ENCODE data around the gene MYO3B. TPM values are rescaled to one million over a fixed set of nuclear protein-coding genes. Genes with fewer than 3 reads are reported as not detected.

Gene MYO3B
- total RNA-seq, 1 donor from 2014 or later = 0.22 TPM

DNA sequence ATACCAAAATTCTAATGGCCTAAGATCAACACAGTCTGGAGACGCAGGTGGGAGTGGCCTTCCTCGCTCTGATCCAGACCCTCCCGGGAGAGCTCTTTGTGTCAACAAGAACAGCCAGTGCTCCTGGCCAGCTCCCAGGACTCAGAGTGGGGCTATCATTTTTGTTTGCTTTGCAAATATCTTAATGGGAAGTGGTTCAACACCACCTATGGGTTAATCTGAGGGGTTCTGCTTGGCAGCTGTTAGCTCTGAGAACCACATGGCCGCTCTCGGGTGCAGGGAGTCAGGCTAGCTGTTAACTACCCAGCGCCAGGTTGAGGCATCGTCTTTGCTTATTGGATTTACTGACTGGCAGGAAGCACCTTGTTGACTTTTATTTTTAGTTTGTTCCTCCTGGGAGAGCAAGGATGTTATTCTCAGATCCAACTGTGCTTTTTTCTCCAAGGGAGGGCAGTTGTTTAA, 352.4 kb downstream of the MYO3B start:
- Mint-ChIP-seq H3K4me3 (ENCODE audit: unreplicated experiment) (peak overlapping the region; percentile 35), H3K27ac (ENCODE audit: unreplicated experiment) (peak overlapping the region; percentile 93)
- TF ChIP-seq, protein P1, sequence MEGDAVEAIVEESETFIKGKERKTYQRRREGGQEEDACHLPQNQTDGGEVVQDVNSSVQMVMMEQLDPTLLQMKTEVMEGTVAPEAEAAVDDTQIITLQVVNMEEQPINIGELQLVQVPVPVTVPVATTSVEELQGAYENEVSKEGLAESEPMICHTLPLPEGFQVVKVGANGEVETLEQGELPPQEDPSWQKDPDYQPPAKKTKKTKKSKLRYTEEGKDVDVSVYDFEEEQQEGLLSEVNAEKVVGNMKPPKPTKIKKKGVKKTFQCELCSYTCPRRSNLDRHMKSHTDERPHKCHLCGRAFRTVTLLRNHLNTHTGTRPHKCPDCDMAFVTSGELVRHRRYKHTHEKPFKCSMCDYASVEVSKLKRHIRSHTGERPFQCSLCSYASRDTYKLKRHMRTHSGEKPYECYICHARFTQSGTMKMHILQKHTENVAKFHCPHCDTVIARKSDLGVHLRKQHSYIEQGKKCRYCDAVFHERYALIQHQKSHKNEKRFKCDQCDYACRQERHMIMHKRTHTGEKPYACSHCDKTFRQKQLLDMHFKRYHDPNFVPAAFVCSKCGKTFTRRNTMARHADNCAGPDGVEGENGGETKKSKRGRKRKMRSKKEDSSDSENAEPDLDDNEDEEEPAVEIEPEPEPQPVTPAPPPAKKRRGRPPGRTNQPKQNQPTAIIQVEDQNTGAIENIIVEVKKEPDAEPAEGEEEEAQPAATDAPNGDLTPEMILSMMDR (IDR thresholded peaks at IDR 0.05; ENCODE audit: partially characterized antibody, unreplicated experiment) = no peak

DNA sequence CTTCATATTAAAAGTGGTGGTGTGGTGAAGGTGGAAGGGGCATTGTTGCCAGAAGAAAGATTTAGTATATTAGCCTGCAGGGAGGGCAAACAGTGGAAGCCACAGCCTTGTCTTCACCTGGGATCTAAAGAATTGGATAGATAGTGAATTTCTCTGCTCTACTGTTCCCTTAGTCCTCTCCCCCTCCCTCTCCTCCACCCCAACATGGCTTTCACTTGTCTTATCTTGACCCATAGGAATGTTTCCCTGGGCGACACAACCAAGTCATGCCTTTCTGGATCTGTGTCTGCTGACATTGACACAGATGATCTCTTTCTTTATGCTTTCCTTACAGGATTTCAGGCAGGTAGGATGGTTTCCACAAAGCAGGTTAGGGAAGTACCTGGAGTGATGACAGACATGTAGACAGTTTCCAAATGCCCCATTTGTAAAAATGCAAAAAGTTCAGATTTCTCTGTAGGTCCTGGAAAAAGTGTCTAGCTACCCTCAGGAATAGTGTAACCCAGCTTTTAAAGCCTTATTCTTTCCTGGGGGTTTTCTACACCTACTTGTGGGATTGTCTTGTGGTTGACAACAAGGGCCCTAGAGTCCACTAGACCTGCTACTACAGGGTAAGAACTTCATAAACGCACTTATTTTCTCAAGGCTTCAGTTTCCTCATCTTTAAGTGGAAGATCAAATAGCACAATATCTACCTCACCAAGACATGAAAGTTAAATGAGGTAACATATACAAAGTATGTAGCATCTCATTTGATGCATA, 353.0 kb downstream of the MYO3B start:
- H3K27ac Mint-ChIP-seq (ENCODE audit: unreplicated experiment) = peak overlapping the region; percentile 93
- DNase-seq = no peak
- peaks cover 5% of the 10 kb centered on the region for H3K9me3 Mint-ChIP-seq (ENCODE audit: unreplicated experiment)
- H3K36me3 Mint-ChIP-seq (ENCODE audit: unreplicated experiment) = no peaks in the 10 kb centered on the region
- H3K4me1 Mint-ChIP-seq (ENCODE audit: low read depth, unreplicated experiment) = peaks cover 16% of the 10 kb centered on the region
- TF ChIP-seq, protein P1 (IDR thresholded peaks at IDR 0.05; ENCODE audit: partially characterized antibody, unreplicated experiment) = no peak
- peak overlapping the region; percentile 52 for H3K4me3 Mint-ChIP-seq (ENCODE audit: unreplicated experiment)
- peaks cover 2% of the 10 kb centered on the region for H3K27me3 Mint-ChIP-seq (ENCODE audit: unreplicated experiment)

More for the DNA sequence above, 352.4 kb downstream of the MYO3B start:
- H3K36me3 Mint-ChIP-seq (ENCODE audit: unreplicated experiment) = no peaks in the 10 kb centered on the region
- peaks cover 2% of the 10 kb centered on the region for H3K27me3 Mint-ChIP-seq (ENCODE audit: unreplicated experiment)
- peak; percentile 59 for DNase-seq
- H3K4me1 Mint-ChIP-seq (ENCODE audit: low read depth, unreplicated experiment) = peaks cover 12% of the 10 kb centered on the region
- peaks cover 5% of the 10 kb centered on the region for H3K9me3 Mint-ChIP-seq (ENCODE audit: unreplicated experiment)

DNA sequence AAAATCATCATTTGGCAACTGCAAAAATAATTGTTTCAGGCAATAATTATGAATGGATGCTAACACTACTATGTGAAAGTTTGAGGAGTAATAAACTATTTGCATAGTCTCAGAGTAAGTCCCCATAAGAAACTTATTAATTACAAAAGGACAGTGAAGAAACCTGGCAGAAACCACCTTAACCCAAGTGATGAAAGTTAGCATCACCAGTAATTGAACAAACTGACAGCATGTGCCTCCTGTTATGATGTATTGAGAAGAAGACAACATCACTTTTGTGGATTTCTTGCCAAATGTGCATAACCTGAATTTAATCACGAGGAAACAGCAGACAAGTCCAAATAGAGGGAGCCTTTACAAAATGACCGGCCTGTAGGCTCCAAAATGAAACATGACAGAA, 353.9 kb downstream of the MYO3B start:
- H3K27ac Mint-ChIP-seq (ENCODE audit: unreplicated experiment) = no peak overlapping the region
- H3K36me3 Mint-ChIP-seq (ENCODE audit: unreplicated experiment) = no peaks in the 10 kb centered on the region

DNA sequence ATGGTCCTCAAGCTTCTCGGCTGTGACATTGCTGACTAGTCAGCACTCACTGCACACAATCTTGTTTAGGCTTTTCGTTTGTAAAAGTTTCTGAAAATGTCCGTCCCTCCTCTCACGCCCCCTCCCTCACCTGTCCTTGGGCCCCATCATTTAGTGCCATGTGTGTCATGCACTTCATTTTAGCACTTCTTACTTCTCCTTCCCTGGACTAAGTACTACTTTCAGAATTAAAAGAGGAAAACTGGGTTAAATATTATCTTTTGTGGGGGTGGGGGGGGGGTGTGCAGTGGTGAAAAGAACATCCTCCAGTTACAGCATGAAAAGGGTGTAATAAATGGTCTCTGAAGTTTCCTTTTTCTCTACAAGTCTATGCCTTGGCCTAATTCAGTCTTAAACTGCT, 355.2 kb downstream of the MYO3B start:
- H3K36me3 Mint-ChIP-seq (ENCODE audit: unreplicated experiment) = no peaks in the 10 kb centered on the region
- TF ChIP-seq, protein P1 (IDR thresholded peaks at IDR 0.05; ENCODE audit: partially characterized antibody, unreplicated experiment) = no peak
- DNase-seq = no peak
- peaks cover 5% of the 10 kb centered on the region for H3K9me3 Mint-ChIP-seq (ENCODE audit: unreplicated experiment)
- H3K27me3 Mint-ChIP-seq (ENCODE audit: unreplicated experiment) = no peaks in the 10 kb centered on the region
- H3K27ac Mint-ChIP-seq (ENCODE audit: unreplicated experiment) = no peak overlapping the region
- H3K4me1 Mint-ChIP-seq (ENCODE audit: low read depth, unreplicated experiment) = peaks cover 17% of the 10 kb centered on the region
- H3K4me3 Mint-ChIP-seq (ENCODE audit: unreplicated experiment) = no peak overlapping the region

More for the DNA sequence above, 353.9 kb downstream of the MYO3B start:
- no peak overlapping the region for H3K4me3 Mint-ChIP-seq (ENCODE audit: unreplicated experiment)
- peaks cover 17% of the 10 kb centered on the region for H3K4me1 Mint-ChIP-seq (ENCODE audit: low read depth, unreplicated experiment)
- TF ChIP-seq, protein P1 (IDR thresholded peaks at IDR 0.05; ENCODE audit: partially characterized antibody, unreplicated experiment) = no peak
- peaks cover 5% of the 10 kb centered on the region for H3K9me3 Mint-ChIP-seq (ENCODE audit: unreplicated experiment)
- DNase-seq = no peak
- peaks cover 2% of the 10 kb centered on the region for H3K27me3 Mint-ChIP-seq (ENCODE audit: unreplicated experiment)

DNA sequence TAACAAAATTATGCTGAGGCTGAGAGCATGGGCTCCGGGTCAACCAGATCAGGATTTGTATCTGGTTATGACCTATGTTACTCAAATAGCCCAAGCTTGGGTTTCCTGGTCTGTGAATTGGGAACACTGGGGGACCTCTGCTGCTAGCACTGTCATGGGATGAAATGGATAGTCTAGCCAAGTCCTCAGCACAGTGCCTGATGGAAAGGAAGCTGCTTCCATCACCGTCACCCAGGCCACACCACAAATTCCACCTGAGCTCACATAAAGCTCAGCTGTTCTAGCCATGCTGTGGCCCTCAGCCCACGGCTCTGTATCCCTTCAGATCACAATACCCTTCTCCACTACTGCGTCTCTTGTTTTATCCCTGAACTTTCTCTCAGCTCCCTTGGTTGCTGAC, 357.6 kb downstream of the MYO3B start:
- no peak overlapping the region for H3K27ac Mint-ChIP-seq (ENCODE audit: unreplicated experiment)
- H3K4me3 Mint-ChIP-seq (ENCODE audit: unreplicated experiment) = no peak overlapping the region
- peaks cover 9% of the 10 kb centered on the region for H3K4me1 Mint-ChIP-seq (ENCODE audit: low read depth, unreplicated experiment)
- DNase-seq = no peak
- TF ChIP-seq, protein P1 (IDR thresholded peaks at IDR 0.05; ENCODE audit: partially characterized antibody, unreplicated experiment) = no peak
- peaks cover 3% of the 10 kb centered on the region for H3K9me3 Mint-ChIP-seq (ENCODE audit: unreplicated experiment)
- no peaks in the 10 kb centered on the region for H3K36me3 Mint-ChIP-seq (ENCODE audit: unreplicated experiment)
- H3K27me3 Mint-ChIP-seq (ENCODE audit: unreplicated experiment) = no peaks in the 10 kb centered on the region
